ENCODE results near the gene FUOM.
"Not testable (repeated sequence)": the region's sequence is repeated elsewhere in the genome, so short reads cannot be mapped to it uniquely, and the experiment has no call there.

FUOM gene

DNA sequence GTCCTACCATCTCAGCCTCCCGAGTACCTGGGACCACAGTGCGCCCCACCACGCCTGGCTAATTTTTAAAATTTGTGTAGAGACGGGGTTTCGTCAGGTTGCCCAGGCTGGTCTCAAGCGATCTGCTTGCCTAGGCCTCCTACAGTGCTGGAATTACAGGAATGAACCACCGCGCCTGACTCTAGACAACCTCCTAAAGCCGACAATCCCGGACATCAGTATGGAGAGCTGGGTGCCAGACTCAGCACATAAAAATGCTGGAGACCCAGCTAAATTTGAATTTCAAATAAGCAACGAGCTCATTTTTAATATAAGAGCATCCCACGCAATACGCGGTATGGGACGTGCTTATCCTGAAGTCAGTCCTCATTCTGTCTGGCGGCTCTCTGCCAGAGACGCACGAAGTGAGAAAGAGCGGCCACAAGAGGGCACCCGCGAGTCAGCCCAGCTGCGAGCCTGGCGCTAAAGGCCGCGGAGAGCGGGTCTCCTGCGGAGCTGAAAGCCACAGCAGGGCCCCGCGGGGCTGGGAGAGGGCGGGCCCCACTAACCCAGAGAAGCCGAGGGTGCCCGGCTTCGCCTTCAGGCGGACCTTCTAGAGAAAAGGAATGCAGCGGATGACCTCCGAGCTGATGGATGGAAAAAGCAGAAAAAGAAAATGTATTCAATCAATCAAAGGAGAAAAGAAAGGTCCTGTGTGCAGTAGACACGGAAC, 28.2 kb downstream of the FUOM start:
- DNase-seq (ENCODE audit: low read depth), result peak; percentile 68

DNA sequence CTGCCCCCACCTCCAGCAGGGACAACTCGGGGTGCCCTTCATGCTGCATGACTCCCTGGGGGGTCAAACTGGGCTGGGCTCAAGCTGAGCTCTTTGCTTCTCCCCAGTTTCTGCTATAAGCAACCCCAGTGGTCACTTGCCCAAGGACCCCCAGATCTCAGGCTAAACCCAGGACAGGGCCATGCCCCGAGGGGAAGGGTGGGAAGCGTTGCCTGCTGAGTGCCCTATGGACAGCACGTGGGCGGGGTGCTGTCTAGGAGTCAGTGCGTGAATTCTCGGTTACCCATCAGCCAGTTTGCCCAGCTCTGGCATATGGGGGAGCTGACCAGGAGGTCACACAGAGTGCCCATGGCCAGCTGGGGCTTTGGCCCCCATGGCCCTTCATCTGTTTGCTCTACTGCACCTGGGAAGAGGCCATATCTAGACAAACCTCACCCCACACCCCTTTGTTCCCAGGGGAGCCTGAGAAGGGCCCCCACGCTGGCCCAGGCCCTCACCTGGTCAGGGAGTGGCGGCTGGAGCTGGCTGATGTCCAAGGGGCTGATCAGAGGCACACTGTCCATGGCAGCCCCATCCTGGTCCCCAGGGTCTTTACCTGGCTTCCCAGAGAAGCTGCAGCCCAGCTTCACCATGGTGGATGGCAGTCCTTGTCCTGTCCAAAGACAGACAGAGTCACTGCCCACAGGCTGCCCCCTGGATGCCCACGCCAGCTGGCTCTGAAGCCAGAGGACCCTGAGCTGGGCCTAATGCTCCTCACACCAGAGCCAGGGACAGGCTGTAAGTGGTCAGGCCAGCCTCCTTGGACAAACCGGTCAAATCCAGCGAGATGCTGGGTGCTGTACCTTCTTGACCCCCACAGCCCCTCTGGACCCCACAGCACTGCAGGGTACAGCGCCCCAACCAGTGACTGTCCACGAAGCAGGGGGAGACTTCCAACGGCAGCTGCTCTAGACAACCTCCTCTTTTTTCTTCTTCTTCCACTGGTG, 29.2 kb downstream of the FUOM start:
- DNase-seq (ENCODE audit: low read depth), result no peak

DNA sequence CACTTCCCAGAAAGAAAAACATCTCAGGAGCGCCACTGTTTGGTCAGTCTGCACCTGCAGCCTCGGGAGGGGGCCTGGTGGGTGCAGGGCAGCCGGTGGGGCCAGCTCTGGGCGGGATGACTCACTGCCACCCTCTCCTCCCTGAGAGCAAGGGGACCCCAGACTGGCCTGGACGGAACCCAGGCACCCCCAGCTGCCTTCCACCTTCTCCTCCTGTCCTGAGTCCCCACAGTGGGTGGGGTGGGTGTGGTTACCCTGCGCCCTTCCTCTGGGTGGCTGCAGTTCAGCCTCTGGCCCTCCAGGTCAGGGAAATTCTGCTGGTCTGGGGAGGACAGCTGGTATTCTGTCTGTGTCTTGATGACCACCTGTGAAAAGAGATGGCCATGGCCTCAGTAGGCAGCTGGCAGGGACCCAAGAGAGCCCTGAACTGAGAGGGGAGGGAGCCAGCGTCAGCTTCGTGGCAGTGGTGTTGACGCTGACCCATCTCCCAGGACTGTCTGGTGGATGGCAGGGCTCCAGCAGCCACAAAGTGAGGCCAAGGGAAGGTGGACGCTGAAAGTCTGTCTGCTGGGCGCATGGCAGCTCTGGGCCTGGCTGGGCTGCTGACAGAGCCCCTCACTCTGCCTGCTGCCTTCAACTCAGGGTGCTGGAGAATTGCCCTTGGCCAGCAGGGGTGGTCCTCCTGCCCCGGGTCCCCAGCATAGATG, 30.0 kb downstream of the FUOM start:
- DNase-seq (ENCODE audit: low read depth), result no peak

DNA sequence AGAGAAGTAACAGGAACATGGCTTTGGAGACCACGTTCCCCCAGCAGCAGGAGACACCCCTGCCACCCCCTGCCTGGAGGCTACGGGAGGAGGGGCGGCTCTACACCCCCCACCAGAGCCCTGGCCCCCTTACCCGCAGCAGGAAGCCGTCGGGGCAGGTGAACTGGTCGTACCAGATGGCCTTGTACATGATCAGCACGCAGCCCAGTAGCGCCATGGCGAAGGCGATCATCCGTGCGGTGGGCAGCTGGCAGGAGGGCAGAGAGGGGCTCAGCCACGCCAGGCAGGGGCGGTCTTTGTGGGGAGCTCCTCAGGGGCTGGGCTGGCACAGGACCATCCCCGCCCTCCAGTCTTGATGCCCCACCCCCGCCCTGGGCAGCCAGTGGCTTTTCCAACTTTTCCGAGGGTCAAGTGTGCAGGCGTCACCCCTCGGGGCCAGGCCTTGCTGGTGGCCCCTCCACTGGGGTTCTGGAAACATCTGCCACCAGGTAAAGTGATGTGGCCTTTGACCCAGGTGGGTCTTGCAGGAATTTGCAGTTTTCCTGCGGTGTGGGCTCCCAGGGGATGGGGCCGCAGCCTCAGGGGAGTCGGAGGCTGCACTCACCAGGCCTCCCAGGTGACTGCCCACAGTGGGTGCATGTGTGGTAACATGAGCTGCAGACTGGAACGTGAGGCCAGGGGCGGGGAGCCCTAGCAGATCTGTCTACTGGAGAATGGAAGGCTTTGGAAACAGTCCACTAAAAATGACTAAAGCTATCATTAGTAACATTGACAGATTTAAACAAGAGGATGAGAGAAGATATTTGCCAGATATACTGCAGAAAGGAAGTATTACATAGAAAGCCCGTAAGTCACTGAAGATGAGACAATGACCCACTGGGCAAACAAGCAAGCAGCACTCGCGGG, 30.8 kb downstream of the FUOM start:
- DNase-seq (ENCODE audit: low read depth), result no peak

GRCh38 chr10:133326223-133326551, 31.6 kb downstream of the FUOM start:
- no peak for DNase-seq (ENCODE audit: low read depth)

DNA sequence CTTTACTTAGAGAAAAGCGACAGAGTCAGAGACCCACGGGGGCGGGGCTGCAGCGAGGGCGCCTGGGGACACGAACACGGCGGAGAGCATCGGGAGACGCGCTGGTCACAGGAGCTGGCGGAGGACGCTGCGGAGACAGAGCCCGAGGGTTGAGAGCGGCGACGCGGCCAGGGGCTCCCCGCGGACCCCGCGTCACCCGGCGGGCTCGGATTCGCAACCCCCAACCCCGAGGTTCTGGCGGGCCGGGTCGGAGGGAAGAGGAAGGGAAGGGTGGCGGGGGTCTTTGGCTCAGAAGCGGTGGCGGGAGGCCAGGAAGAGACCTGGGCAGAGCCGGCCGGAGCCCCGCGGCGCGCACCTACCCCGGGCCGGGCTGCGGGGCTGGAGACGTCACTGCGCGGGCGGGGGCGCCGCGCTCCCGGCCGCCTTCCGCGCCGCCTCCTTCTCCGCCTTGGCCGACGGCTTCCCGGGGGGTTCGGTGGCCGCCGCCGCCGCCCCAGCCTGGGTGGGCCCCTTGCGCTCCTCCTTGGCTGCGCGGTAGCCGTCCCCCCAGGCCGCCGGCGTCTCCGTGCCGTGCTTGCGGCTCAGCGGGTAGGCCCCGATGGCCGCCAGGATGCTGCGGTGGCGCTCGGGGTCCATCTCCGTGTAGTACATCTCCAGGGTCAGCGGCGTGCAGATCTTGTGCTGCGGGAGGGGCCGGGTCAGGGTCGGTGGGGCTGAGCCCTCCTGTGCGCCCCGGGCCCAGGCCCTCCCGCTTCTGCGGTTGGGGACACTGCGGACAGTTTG, 32.2 kb downstream of the FUOM start:
- no peak for DNase-seq (ENCODE audit: low read depth)

DNA sequence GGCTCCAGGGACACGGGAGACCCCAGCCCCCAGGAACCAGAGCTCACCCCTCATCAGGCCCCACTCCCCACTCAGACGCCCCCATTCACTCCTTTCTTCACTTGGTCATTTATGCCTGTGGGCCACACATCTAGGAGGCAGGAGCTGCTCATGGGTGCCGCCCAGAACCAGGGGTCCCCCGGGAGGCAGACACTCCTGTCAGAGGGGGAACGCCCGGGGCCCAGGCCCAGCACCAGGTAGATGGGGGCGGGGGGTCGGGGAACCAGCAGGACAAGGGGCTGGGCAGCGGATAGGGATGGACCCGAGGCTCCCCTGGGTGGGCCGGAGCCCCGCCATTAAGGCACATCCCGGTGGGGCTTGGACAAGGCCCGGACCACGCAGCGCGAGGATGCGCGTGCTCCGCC, 33.0 kb downstream of the FUOM start:
- DNase-seq (ENCODE audit: low read depth), result no peak

GRCh38 chr10:133324198-133324792, 33.5 kb downstream of the FUOM start:
- DNase-seq (ENCODE audit: low read depth), result peak; percentile 21

DNA sequence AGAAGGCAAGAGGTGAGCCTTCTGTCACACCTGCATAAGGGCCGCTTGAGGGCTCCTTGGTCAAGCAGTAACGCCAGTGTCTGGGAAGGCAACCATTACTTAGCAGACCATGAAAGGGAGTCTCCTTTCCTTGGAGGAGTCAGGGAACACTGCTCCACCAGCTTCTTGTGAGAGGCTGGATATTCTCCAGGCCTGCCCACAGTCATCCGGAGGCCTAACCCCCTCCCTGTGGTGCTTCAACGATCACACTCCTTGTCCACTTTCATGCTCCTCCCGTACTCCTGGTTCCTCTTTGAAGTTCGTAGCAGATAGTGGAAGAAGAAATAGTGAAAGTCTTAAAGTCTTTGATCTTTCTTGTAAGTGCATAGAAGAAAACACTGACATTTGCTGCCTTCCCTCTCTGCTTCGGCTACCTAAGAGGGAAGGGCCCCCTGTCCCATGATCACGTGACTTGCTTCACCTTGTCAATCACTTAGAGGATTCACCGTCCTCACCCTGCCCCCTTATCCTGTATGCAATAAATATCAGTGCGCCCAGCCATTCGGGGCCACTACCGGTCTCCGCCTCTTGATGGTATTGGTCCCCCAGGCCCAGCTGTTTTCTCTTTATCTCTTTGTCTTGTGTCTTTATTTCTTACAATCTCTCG, 35.6 kb downstream of the FUOM start:
- not testable (repeated sequence) for DNase-seq (ENCODE audit: low read depth)

DNA sequence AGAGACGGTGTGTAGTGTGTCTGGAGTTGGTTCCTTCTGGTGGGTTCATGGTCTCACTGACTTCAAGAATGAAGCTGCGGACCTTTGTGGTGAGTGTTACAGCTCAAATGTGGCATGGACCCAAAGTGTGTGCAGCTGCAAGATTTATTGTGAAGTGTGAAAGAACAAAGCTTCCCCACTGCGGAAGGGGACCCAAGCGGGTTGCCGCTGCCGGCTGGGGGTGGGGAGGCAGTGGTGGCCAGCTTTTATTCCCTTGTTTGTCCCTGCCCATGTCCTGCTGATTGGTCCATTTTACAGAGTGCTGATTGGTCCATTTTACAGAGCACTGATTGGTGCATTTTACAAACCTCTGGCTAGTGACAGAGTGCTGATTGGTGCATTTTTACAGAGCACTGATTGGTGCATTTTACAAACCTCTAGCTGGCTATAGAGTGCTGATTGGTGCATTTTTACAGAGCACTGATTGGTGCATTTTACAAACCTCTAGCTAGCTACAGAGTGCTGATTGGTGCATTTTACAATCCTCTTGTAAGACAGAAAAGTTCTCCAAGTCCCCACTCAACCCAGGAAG, 36.9 kb downstream of the FUOM start:
- DNase-seq (ENCODE audit: low read depth), result not testable (repeated sequence)

GRCh38 chr10:133318494-133319127, 39.2 kb downstream of the FUOM start:
- peak; percentile 13 for DNase-seq (ENCODE audit: low read depth)

- DNase-seq (ENCODE audit: low read depth), result no peak
Measured at GRCh38 chr10:133316732-133317131, 41.1 kb downstream of the FUOM start.

GRCh38 chr10:133316266-133316665, 41.6 kb downstream of the FUOM start:
- DNase-seq (ENCODE audit: low read depth), result no peak

GRCh38 chr10:133315847-133316246, 42.0 kb downstream of the FUOM start:
- DNase-seq (ENCODE audit: low read depth), result no peak

GRCh38 chr10:133314911-133315310, 42.9 kb downstream of the FUOM start:
- no peak for DNase-seq (ENCODE audit: low read depth)

DNA sequence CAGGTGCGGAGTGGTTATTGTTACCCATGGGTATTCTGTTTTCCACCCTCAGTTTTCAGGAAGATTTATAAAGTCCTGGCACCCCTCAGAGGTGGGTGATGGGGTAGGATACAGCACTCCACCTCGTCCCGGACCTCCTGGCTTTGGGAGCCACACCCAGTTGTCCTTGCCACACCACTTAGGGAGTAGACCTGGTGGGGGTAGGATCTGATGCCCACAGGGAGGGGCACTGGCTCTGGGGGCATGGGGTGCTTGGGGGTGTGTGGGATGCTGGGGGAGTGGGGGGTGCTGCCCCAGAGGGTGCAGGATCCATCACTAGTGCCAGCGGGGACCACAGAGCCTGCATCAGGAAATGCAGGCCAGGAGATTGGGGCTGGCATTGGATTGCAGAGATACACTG, 44.6 kb downstream of the FUOM start:
- no peak for DNase-seq (ENCODE audit: low read depth)

- DNase-seq (ENCODE audit: low read depth), result no peak
Measured at GRCh38 chr10:133312769-133313145, 45.1 kb downstream of the FUOM start.

DNA sequence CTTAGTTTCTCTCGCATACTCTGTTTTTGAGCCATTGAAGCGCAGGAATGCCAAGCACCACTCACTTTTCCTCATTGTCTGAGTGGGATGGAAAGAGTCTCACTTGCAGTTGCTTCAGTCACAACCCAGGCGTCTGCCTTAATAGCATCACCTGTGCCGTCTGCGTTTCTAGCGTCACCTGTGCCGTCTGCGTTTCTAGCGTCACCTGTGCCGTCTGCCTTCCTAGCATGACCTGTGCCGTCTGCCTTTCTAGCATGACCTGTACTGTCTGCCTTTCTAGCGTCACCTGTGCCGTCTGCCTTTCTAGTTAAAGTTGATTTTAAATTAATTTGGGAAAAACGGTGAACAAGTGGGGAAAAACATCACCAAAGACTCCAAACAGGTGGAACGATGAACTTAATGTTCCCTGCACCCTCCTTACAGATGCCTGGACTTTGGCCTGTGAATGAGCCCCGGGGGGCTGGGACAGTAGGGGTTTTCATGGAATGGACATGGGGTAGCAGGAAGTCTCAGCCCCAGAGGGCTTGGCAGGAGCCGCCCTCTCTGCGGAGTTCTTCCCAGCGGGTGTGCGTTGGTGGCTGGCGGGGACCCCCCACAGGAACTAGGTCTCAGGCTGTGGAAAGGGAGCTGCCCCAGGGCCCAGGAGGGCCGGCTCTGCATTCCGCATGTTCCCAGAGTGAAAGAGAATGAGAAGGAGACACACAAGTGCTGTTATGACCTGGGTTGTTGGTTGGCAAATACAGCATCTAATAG, 45.6 kb downstream of the FUOM start:
- no peak for DNase-seq (ENCODE audit: low read depth)

Data from fibroblast of the conjunctiva (primary cell).